Osteoblast (primary cell): ENCODE results near the gene TOB1. TPM values are rescaled to one million over a fixed set of nuclear protein-coding genes. Genes with fewer than 3 reads are reported as not detected.
"Not testable (repeated sequence)": the region's sequence is repeated elsewhere in the genome, so short reads cannot be mapped to it uniquely, and the experiment has no call there.

Experiments used
- DNase-seq: peaks from one replicate; pipeline ENCODE4 v3.0.0; 2011; ENCODE audit warnings: low spot score, mixed read lengths; ENCODE audit not compliant: insufficient read length; ENCODE audit errors: missing footprints
- H2AFZ ChIP-seq: 2 replicates; pipeline ENCODE4 v1.6.0; 2011; ENCODE audit warnings: mild to moderate bottlenecking, low read length
- H3K27ac ChIP-seq: 2 replicates; pipeline ENCODE4 v1.5.1; 2011; ENCODE audit warnings: mild to moderate bottlenecking, low read depth, low read length, moderate library complexity
- H3K27me3 ChIP-seq: 2 replicates; pipeline ENCODE4 v1.6.0; 2012; ENCODE audit warnings: mild to moderate bottlenecking, control low read depth, inconsistent platforms, low read length, moderate library complexity; ENCODE audit not compliant: insufficient read depth
- H3K36me3 ChIP-seq: 2 replicates; pipeline ENCODE4 v1.5.1; 2011; ENCODE audit warnings: mild to moderate bottlenecking, low read length, control low read depth, moderate library complexity; ENCODE audit not compliant: insufficient read depth
- H3K4me1 ChIP-seq: 2 replicates; pipeline ENCODE4 v1.5.1; 2011; ENCODE audit warnings: mild to moderate bottlenecking, low read length, control low read depth, moderate library complexity; ENCODE audit not compliant: insufficient read depth
- H3K4me2 ChIP-seq: 2 replicates; pipeline ENCODE4 v1.6.0; 2011; ENCODE audit warnings: mild to moderate bottlenecking, low read length; ENCODE audit not compliant: insufficient read depth
- H3K4me3 ChIP-seq: fragments of 200-600 bp; sonication (generic); 3 replicates; pipeline ENCODE4 v1.5.1; 2012; ENCODE audit warnings: mild to moderate bottlenecking, low read length, inconsistent platforms; ENCODE audit not compliant: insufficient read depth
- H3K79me2 ChIP-seq: 2 replicates; pipeline ENCODE4 v1.6.0; 2012; ENCODE audit warnings: mild to moderate bottlenecking, low read length, control low read depth, inconsistent platforms; ENCODE audit not compliant: insufficient read depth
- H3K9me3 ChIP-seq: 2 replicates; pipeline ENCODE4 v1.5.1; 2011; ENCODE audit warnings: low read depth, low read length, control low read depth
- H4K20me1 ChIP-seq: 2 replicates; pipeline ENCODE4 v1.6.0; 2012; ENCODE audit warnings: mild to moderate bottlenecking, low read length, control low read depth; ENCODE audit not compliant: insufficient read depth
- CTCF ChIP-seq: IDR thresholded peaks from 2 replicates; pipeline ENCODE4 v1.5.1; 2011; ENCODE audit warnings: mild to moderate bottlenecking, low read depth, low read length, moderate library complexity; ENCODE audit errors: extremely low read depth
- total RNA-seq: library from RNA; depleted of rRNA; stranded (reverse); fragments of >200 nt; gene quantifications from 2 replicates; pipeline ENCODE4 v1.2.3, GENCODE V29; 2012

Gene TOB1
- total RNA-seq, 1 donor, result 18.8 TPM

- Histone ChIP-seq H2AFZ (no peak overlapping the region), H4K20me1 (no peaks in the 10 kb centered on the region), H3K27me3 (no peaks in the 10 kb centered on the region), H3K4me3 (no peak overlapping the region), H3K79me2 (no peaks in the 10 kb centered on the region), H3K27ac (no peak overlapping the region), H3K9me3 (no peaks in the 10 kb centered on the region), H3K4me1 (peaks cover 20% of the 10 kb centered on the region), H3K4me2 (no peak overlapping the region), H3K36me3 (no peaks in the 10 kb centered on the region)
- TF ChIP-seq CTCF, result no peak
- DNase-seq, result no peak
These were observed 33.6 kb upstream of the TOB1 start for GRCh38 chr17:50899559-50900319.

- no peaks in the 10 kb centered on the region for H3K9me3 ChIP-seq
- H3K4me3 ChIP-seq, result no peak overlapping the region
- peak overlapping the region; percentile 31 for H2AFZ ChIP-seq
- no peaks in the 10 kb centered on the region for H4K20me1 ChIP-seq
- no peak for TF ChIP-seq CTCF
- no peak for DNase-seq
- H3K79me2 ChIP-seq, result no peaks in the 10 kb centered on the region
- no peak overlapping the region for H3K4me2 ChIP-seq
- no peak overlapping the region for H3K27ac ChIP-seq
- no peaks in the 10 kb centered on the region for H3K27me3 ChIP-seq
- peaks cover 12% of the 10 kb centered on the region for H3K4me1 ChIP-seq
- H3K36me3 ChIP-seq, result no peaks in the 10 kb centered on the region
These were observed 32.9 kb upstream of the TOB1 start for GRCh38 chr17:50899005-50899460.

GRCh38 chr17:50898369-50899004, 32.3 kb upstream of the TOB1 start:
- no peak overlapping the region for H3K27ac ChIP-seq
- TF ChIP-seq CTCF, result no peak

GRCh38 chr17:50894513-50894912, 28.4 kb upstream of the TOB1 start:
- not testable (repeated sequence) for H3K9me3 ChIP-seq, DNase-seq, H3K79me2 ChIP-seq, H4K20me1 ChIP-seq, H3K4me3 ChIP-seq, H3K4me1 ChIP-seq, H3K27ac ChIP-seq, H2AFZ ChIP-seq, H3K36me3 ChIP-seq, H3K27me3 ChIP-seq, H3K4me2 ChIP-seq

More at GRCh38 chr17:50898369-50899004, 32.3 kb upstream of the TOB1 start:
- H3K79me2 ChIP-seq, result no peaks in the 10 kb centered on the region
- no peaks in the 10 kb centered on the region for H3K36me3 ChIP-seq
- no peaks in the 10 kb centered on the region for H4K20me1 ChIP-seq
- no peaks in the 10 kb centered on the region for H3K9me3 ChIP-seq
- no peak overlapping the region for H2AFZ ChIP-seq
- no peak overlapping the region for H3K4me3 ChIP-seq
- H3K4me2 ChIP-seq, result no peak overlapping the region
- H3K27me3 ChIP-seq, result no peaks in the 10 kb centered on the region
- DNase-seq, result no peak
- H3K4me1 ChIP-seq, result peaks cover 7% of the 10 kb centered on the region
